Lower lobe of right lung (tissue), 2 donors: Measurements from ENCODE around the gene CMTM7. TPM values are rescaled to one million over a fixed set of nuclear protein-coding genes. Genes with fewer than 3 reads are reported as not detected.

Source experiments
- ATAC-seq, 2 donors: fragments of 200-7000 bp; cut with Tn5 transposase; one replicate each; pipeline ENCODE4 v1.9.1; 2020 to 2022; ENCODE audit warnings: mild to moderate bottlenecking in 2 of 2, moderate library complexity in 2 of 2
- DNase-seq: peaks from one replicate; pipeline ENCODE4 v3.0.0-alpha.2; 2020
- H3K27ac ChIP-seq: fragments of 200-600 bp; one replicate; pipeline ENCODE4 v1.8.0; 2022
- H3K27me3 ChIP-seq: fragments of 200-600 bp; one replicate; pipeline ENCODE4 v1.8.0; 2022; ENCODE audit warnings: low read depth
- H3K36me3 ChIP-seq: fragments of 200-600 bp; one replicate; pipeline ENCODE4 v1.8.0; 2022; ENCODE audit warnings: mild to moderate bottlenecking
- H3K4me1 ChIP-seq: fragments of 200-600 bp; one replicate; pipeline ENCODE4 v1.8.0; 2022
- H3K4me3 ChIP-seq: fragments of 200-600 bp; one replicate; pipeline ENCODE4 v1.8.0; 2022; ENCODE audit warnings: mild to moderate bottlenecking
- H3K9me3 ChIP-seq: fragments of 200-600 bp; one replicate; pipeline ENCODE4 v1.8.0; 2022
- intact Hi-C: fragments of 100-400 bp; cut with DNase I; formaldehyde crosslinking; loops from one replicate; pipeline ENCODE4 v1.11.0; 2022
- total RNA-seq: library from RNA; stranded (reverse); fragmentation: NEBNext Ultra II Directional; extraction: Animal tissue kit (Norgen Biotek cat#: 25700); gene quantifications from one replicate; pipeline ENCODE4 v1.2.1, GENCODE V29; 2021
- TF ChIP-seq, protein P1 (sequence below): fragments of 200-600 bp; IDR thresholded peaks from one replicate; pipeline ENCODE4 v1.8.0; 2022; ENCODE audit warnings: antibody characterized with exemption, mild to moderate bottlenecking
- donor health status: DM: no; HTN: yes; CAD: no; lungs with severe emphysema.

The CMTM7 gene
- total RNA-seq, 1 donor from 2014 or later, result 49.9 TPM

DNA sequence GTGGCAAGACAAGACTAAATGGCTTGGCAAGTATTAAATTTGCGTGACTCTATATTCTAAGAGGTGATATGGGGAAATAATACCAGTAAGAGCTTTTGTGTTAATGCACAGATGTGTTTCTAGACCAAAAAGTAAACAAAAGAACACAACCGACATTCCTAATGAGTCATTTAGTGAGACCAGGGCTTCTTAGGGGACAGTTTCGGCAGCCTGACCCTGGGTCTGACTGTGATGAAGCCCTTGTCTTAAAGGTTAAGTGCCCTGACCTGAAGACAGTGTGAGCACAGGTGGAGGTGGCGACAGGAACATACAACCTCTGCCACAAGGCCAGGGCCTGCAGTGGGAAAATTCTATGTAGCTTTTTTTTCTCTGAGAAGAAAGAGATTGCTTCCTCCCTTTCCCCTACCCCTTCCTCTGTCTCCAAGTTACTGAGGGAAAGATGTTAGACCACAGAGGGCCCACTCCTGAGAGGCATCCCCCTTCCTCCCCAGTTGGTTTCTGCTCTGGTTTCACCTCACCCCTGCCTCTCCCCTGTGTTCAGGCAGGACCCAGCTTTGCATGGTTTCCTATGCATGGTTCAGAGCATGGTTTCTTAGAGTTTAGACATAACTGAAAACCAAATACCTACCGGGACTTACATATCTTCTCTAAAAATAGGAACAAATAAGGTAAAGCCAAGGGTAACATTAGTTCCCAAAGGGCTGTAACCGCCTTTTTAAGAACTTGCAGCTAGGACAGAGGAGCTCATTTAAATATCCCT lies 24.8 kb upstream of the CMTM7 start:
- H3K9me3 ChIP-seq, result no peaks in the 10 kb centered on the region
- TF ChIP-seq, protein P1, sequence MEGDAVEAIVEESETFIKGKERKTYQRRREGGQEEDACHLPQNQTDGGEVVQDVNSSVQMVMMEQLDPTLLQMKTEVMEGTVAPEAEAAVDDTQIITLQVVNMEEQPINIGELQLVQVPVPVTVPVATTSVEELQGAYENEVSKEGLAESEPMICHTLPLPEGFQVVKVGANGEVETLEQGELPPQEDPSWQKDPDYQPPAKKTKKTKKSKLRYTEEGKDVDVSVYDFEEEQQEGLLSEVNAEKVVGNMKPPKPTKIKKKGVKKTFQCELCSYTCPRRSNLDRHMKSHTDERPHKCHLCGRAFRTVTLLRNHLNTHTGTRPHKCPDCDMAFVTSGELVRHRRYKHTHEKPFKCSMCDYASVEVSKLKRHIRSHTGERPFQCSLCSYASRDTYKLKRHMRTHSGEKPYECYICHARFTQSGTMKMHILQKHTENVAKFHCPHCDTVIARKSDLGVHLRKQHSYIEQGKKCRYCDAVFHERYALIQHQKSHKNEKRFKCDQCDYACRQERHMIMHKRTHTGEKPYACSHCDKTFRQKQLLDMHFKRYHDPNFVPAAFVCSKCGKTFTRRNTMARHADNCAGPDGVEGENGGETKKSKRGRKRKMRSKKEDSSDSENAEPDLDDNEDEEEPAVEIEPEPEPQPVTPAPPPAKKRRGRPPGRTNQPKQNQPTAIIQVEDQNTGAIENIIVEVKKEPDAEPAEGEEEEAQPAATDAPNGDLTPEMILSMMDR, result no peak
- H3K27ac ChIP-seq, result no peak overlapping the region
- no peak overlapping the region for H3K4me3 ChIP-seq
- DNase-seq (no peak), ATAC-seq (no peak)
- no peaks in the 10 kb centered on the region for H3K4me1 ChIP-seq
- intact Hi-C loops, result no loop called here
- no peaks in the 10 kb centered on the region for H3K27me3 ChIP-seq
- H3K36me3 ChIP-seq, result peaks cover 4% of the 10 kb centered on the region

DNA sequence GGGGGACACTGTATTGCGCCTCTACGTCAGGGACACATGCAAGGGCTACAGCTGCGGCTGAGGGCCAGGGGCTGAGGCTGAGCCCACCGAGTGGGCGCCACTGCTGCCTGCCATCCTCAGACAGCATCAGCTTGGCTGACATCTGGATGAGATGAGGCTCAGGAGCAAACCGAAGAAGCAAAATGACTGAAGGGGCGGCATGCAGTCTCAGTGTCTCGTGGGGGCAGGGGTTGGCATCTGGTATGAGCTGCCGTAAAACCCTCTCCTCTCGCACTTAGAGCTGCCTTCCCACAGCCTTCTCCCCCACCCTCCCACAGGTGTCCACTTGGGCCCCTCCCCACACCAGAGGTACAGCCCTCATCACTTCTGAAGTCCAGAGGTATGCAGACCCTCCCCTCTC lies 24.2 kb upstream of the CMTM7 start:
- intact Hi-C loops, result no loop called here
- Histone ChIP-seq H3K27me3 (no peaks in the 10 kb centered on the region), H3K36me3 (peaks cover 9% of the 10 kb centered on the region), H3K9me3 (no peaks in the 10 kb centered on the region), H3K27ac (no peak overlapping the region), H3K4me1 (no peaks in the 10 kb centered on the region), H3K4me3 (no peak overlapping the region)
- ATAC-seq, result no peak
- no peak for DNase-seq
- TF ChIP-seq, protein P1, result no peak

DNA sequence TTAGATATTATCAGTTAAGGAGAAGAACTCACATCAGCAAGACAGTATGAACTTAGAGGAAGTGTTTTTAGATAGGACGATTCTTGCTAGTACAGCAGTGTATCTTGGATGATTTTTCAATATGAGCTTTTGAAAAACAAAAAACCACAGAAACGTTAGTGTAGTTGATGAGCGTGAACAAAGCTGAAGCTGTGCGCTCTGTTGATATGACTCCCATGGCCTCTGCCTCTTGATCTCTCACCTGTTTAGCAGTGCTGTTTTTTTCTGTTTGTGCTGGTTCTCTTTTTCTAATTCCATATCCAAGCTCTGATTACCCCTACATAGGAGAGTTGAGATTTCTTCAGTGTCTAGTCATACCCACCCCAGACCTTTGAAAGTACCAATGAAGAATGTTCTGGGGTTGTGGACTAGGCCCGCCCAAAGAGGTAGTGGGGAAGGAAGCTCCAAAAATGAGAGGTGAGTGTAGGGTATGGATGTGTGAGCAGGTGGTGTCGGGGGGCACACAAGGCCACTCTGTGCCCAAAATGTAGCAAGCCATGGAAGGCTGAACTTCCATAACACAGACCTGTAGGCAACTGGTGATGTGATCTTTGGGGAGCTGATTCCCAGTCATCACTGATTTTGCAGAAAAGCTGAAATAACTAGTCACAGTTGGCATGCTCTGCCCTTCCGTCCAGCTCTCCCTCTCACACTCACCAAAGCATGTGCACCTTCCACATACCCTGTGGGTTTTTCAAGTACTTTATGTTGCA lies 20.0 kb upstream of the CMTM7 start:
- no peak overlapping the region for H3K27ac ChIP-seq
- no peak for DNase-seq
- H3K4me3 ChIP-seq, result no peak overlapping the region
- no peaks in the 10 kb centered on the region for H3K4me1 ChIP-seq
- no peak for ATAC-seq
- intact Hi-C loops, result no loop called here
- H3K36me3 ChIP-seq, result peaks cover 9% of the 10 kb centered on the region
- H3K27me3 ChIP-seq, result no peaks in the 10 kb centered on the region
- H3K9me3 ChIP-seq, result no peaks in the 10 kb centered on the region
- TF ChIP-seq, protein P1, result no peak

DNA sequence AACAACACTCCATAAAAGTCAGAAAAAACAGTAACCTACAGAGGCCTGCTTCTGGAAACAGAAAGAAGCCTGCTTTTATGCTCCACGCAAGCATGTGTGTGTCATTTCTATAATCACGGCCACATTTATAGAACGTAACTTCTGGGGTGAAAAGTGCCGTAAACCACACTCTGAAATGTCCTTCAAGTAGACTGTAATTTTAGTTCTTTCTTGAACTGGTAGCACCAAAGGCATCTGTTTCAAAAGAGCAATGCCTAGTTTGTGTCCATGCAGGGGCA lies 19.5 kb upstream of the CMTM7 start:
- ATAC-seq (no peak), DNase-seq (no peak)
- Histone ChIP-seq H3K4me1 (no peaks in the 10 kb centered on the region), H3K4me3 (no peak overlapping the region), H3K36me3 (peaks cover 9% of the 10 kb centered on the region), H3K27me3 (no peaks in the 10 kb centered on the region), H3K9me3 (no peaks in the 10 kb centered on the region), H3K27ac (no peak overlapping the region)
- TF ChIP-seq, protein P1, result no peak
- intact Hi-C loops, result no loop called here

DNA sequence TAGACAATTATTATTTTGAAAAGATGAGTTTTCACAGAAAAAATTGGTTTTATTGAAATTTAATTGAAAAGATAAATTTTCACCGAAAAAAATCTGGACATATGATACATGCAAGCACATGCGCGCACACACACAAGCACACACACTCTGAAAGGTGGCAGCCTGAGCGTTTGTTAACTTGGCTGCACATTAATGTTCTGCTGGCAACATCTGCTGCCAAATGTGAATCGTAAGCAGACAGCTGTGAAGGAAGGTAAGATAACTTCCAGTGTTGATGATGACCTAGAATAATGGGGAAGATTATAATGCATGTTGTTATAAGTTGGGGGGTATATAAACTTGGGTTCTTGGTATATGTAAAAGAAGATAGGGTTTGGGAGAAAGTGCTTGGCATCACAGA lies 18.4 kb upstream of the CMTM7 start:
- H3K27ac ChIP-seq, result no peak overlapping the region
- H3K4me1 ChIP-seq, result no peaks in the 10 kb centered on the region
- no peak overlapping the region for H3K4me3 ChIP-seq
- TF ChIP-seq, protein P1, result no peak
- H3K36me3 ChIP-seq, result peaks cover 5% of the 10 kb centered on the region
- DNase-seq (no peak), ATAC-seq (no peak)
- intact Hi-C loops, result no loop called here
- no peaks in the 10 kb centered on the region for H3K9me3 ChIP-seq
- no peaks in the 10 kb centered on the region for H3K27me3 ChIP-seq
